ENCODE data around the gene EME1. TPM values are rescaled to one million over a fixed set of nuclear protein-coding genes. Genes with fewer than 3 reads are reported as not detected.

EME1 gene
- total RNA-seq, 4 donors from 2014 or later = 1.1 TPM; not detected in 3

DNA sequence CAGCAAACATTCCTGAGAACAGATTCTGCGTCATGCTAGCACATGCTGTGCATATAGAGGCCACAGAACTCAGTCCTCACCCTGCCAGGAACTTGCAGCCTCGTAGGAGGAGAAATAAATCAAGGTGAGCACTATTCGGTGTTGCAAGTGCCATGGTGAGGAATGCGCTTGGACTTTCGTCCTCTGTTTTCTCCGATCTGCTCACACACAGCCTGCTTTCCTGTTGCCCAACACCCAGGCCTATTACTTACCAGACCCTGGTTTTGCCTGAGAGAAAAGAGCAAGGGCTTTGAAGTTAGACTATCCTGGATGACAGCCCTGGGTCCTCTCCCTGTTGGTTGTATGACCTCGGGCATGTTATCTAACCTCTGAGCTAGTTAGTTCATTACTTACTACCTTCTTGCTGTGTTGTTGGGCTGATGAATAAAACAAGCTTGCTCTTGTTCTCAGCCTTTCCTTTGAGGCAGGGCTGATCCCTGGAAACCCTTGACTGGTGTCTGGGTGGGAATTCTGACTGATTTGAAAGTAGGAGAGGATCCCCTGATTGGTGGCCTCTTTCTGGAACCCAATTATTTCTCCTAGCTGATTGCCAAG, 55.9 kb downstream of the EME1 start:
- DNase-seq (ENCODE audit: low spot score) = no peak
- ATAC-seq (ENCODE audit: low FRiP score) = peak; percentile 70
- TF ChIP-seq, protein P1, sequence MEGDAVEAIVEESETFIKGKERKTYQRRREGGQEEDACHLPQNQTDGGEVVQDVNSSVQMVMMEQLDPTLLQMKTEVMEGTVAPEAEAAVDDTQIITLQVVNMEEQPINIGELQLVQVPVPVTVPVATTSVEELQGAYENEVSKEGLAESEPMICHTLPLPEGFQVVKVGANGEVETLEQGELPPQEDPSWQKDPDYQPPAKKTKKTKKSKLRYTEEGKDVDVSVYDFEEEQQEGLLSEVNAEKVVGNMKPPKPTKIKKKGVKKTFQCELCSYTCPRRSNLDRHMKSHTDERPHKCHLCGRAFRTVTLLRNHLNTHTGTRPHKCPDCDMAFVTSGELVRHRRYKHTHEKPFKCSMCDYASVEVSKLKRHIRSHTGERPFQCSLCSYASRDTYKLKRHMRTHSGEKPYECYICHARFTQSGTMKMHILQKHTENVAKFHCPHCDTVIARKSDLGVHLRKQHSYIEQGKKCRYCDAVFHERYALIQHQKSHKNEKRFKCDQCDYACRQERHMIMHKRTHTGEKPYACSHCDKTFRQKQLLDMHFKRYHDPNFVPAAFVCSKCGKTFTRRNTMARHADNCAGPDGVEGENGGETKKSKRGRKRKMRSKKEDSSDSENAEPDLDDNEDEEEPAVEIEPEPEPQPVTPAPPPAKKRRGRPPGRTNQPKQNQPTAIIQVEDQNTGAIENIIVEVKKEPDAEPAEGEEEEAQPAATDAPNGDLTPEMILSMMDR (IDR thresholded peaks at IDR 0.05) = no peak

GRCh38 chr17:50429793-50430192, 56.8 kb downstream of the EME1 start:
- ATAC-seq (ENCODE audit: low FRiP score) (no peak), DNase-seq (ENCODE audit: low spot score) (no peak)
- TF ChIP-seq, protein P1 (IDR thresholded peaks at IDR 0.05) = no peak

Small RNA genes within 50 kb of the gene (small RNA-seq; reads per million reads assigned to genes)
- gene RF00019 = not detected

Other genes starting within 250 kb of the EME1 start
- under 1 TPM in 2 of 4 donors, not detected in 2; 0.12 to 0.44 TPM for gene SAMD14, start 243.1 kb upstream of the EME1 start, total RNA-seq
- 10 to 100 TPM; 16.6 to 38.0 (median 25.6) TPM for gene PPP1R9B, start 222.6 kb upstream of the EME1 start, total RNA-seq
- gene SGCA, start 207.2 kb upstream of the EME1 start, total RNA-seq = 1 to 10 TPM in 3 of 4 donors, not detected in 1; 1.1 to 4.9 (median 2.6) TPM
- gene COL1A1, start 171.6 kb upstream of the EME1 start, total RNA-seq = 10 to 100 TPM; 21.2 to 57.9 (median 43.6) TPM
- under 1 TPM in 1 of 4 donors, not detected in 3; 0.93 TPM for gene TMEM92, start 98.8 kb upstream of the EME1 start, total RNA-seq
- gene XYLT2, start 27.1 kb upstream of the EME1 start, total RNA-seq = 10 to 100 TPM in 3 of 4 donors, 1 to 10 TPM in 1; 8.4 to 23.2 (median 16.5) TPM
- gene MRPL27, start within 50 bp of the EME1 start, total RNA-seq = 10 to 100 TPM; 48.9 to 71.0 (median 61.7) TPM
- 100 to 1,000 TPM in 3 of 4 donors, 10 to 100 TPM in 1; 53.6 to 193 (median 102) TPM for gene LRRC59, start 24.3 kb downstream of the EME1 start, total RNA-seq
- gene ACSF2, start 53.0 kb downstream of the EME1 start, total RNA-seq = 100 to 1,000 TPM in 1 of 4 donors, 10 to 100 TPM in 3; 36.6 to 140 (median 65.3) TPM
- gene CHAD, start 95.7 kb downstream of the EME1 start, total RNA-seq = not detected
- 10 to 100 TPM; 18.7 to 25.9 (median 23.4) TPM for gene RSAD1, start 105.6 kb downstream of the EME1 start, total RNA-seq
- gene MYCBPAP, start 135.2 kb downstream of the EME1 start, total RNA-seq = 1 to 10 TPM in 2 of 4 donors, under 1 TPM in 1, not detected in 1; 0.36 to 1.9 (median 1.0) TPM
- gene EPN3, start 159.5 kb downstream of the EME1 start, total RNA-seq = not detected
- gene SPATA20, start 173.9 kb downstream of the EME1 start, total RNA-seq = 10 to 100 TPM; 42.8 to 65.1 (median 49.4) TPM
- gene CACNA1G, start 187.5 kb downstream of the EME1 start, total RNA-seq = 1 to 10 TPM in 2 of 4 donors, under 1 TPM in 2; 0.32 to 3.8 (median 1.2) TPM

Data from omental fat pad (tissue), 4 donors.